Pancreas (tissue), 10 donors: Measurements from ENCODE around the gene RCCD1. TPM values are rescaled to one million over a fixed set of nuclear protein-coding genes. Genes with fewer than 3 reads are reported as not detected.

Experiments
- ATAC-seq, 4 donors: fragments of 200-7000 bp; cut with Tn5 transposase; one replicate each; pipeline versions ENCODE4 v1.8.0 to v1.9.1; 2020; ENCODE audit warnings: mild to moderate bottlenecking in 4 of 4, moderate library complexity in 4 of 4
- DNase-seq, 6 donors: peaks; one replicate each; pipeline ENCODE4 v3.0.0-alpha.2; 2020
- FAIRE-seq: peaks from 2 replicates; lab custom pipeline; 2012; peaks lifted over from hg19 to GRCh38; lab: Jason Lieb, UNC
- H3K27ac ChIP-seq, 4 donors: fragments of 200-600 bp; sonication (generic); 1 replicate in 3 of 4; 2 replicates in 1 of 4; pipeline versions ENCODE4 v1.5.0 to v1.8.0; 2020
- H3K27me3 ChIP-seq, 4 donors: fragments of 200-600 bp; one replicate each; pipeline ENCODE4 v1.8.0; 2021
- H3K36me3 ChIP-seq, 3 donors: fragments of 200-600 bp; sonication (generic) in 1 of 3; one replicate each; pipeline versions ENCODE4 v1.5.0 to v1.8.0; 2020 to 2021
- H3K4me1 ChIP-seq, 3 donors: fragments of 200-600 bp; one replicate each; pipeline ENCODE4 v1.8.0; 2021
- H3K4me3 ChIP-seq, 4 donors: fragments of 200-600 bp; sonication (generic) in 2 of 4; one replicate each; pipeline versions ENCODE4 v1.5.0 to v1.8.0; 2020 to 2021
- H3K9me3 ChIP-seq, 4 donors: fragments of 200-600 bp; one replicate each; pipeline ENCODE4 v1.8.0; 2021
- WGBS, 2 donors: extraction: QIAGEN DNeasy Blood & Tissue Kit; methylation state at CpG; one replicate each; pipeline ENCODE4 v1.1.7; 2013; 5-methylcytosine and 5-hydroxymethylcytosine counted together
- intact Hi-C, 3 donors: fragments of 100-400 bp; cut with DNase I; formaldehyde crosslinking; loops; one replicate each; pipeline versions ENCODE4 v1.11.1 to v1.14.2; 2022
- polyA plus RNA-seq, 2 donors: library from polyadenylated mRNA; stranded (reverse); fragments of 200-250 nt; gene quantifications; one replicate each; pipeline ENCODE4 v1.2.3, GENCODE V29; 2013
- total RNA-seq, 6 donors: library from RNA; stranded (reverse); fragmentation: NEBNext Ultra II Directional in 4 of 6; extraction: Animal tissue kit (Norgen Biotek cat#: 25700) in 4 of 6; gene quantifications; one replicate each; pipeline versions ENCODE4 v1.2.1 to v1.2.4, GENCODE V29; 2021 to 2023
- TF ChIP-seq, protein P1 (sequence below), 4 donors: fragments of 200-600 bp; sonication (generic) in 3 of 4; IDR thresholded peaks; one replicate each; pipeline versions ENCODE4 v1.5.0 to v1.8.0; 2021; ENCODE audit warnings: antibody characterized with exemption in 4 of 4
- donor health status: healthy with polysubstance abuse.
- donor health status: DM: no; HTN: no; CAD: no; lungs with moderate emphysema.
- donor health status: DM: no; HTN: no; CAD: no.
- donor health status: control.
- donor health status: control.
- donor health status: Bipolar disorder and iron deficiency.
- donor health status: DM: yes; HTN: yes; CAD: no.
- donor health status: DM: no; HTN: no; CAD: no.
- donor health status: DM: no; HTN: no; CAD: no.
- donor health status: DM: yes; HTN: yes; CAD: no.

Gene RCCD1
- total and polyA plus RNA-seq, 8 donors, result 6.6 to 12.2 (median 8.5) TPM

DNA sequence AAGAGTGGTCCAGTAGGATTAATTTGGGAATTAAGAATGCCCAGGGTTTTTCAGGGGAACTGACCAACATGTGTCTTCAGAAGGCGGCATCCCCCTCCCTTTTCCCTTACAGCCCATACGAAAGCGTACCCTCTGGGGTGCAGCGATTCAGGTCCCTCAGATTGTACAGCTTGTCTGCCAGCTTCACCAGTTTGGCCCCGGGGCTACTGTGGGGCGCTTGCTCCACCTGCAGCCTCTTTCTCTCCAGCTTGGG lies 23.2 kb upstream of the RCCD1 start:
- Histone ChIP-seq H3K4me1 (peaks cover 0 to 30% (median 14%) of the 10 kb centered on the region in 3 donors), H3K9me3 (no peaks in the 10 kb centered on the region), H3K36me3 (no peaks in the 10 kb centered on the region), H3K27ac (peak overlapping the region; percentile 91 to 96 (median 92)), H3K4me3 (peak overlapping the region; percentile 72 to 84 (median 80)), H3K27me3 (no peaks in the 10 kb centered on the region)
- TF ChIP-seq, protein P1, sequence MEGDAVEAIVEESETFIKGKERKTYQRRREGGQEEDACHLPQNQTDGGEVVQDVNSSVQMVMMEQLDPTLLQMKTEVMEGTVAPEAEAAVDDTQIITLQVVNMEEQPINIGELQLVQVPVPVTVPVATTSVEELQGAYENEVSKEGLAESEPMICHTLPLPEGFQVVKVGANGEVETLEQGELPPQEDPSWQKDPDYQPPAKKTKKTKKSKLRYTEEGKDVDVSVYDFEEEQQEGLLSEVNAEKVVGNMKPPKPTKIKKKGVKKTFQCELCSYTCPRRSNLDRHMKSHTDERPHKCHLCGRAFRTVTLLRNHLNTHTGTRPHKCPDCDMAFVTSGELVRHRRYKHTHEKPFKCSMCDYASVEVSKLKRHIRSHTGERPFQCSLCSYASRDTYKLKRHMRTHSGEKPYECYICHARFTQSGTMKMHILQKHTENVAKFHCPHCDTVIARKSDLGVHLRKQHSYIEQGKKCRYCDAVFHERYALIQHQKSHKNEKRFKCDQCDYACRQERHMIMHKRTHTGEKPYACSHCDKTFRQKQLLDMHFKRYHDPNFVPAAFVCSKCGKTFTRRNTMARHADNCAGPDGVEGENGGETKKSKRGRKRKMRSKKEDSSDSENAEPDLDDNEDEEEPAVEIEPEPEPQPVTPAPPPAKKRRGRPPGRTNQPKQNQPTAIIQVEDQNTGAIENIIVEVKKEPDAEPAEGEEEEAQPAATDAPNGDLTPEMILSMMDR (IDR thresholded peaks at IDR 0.05), result no peak
- 7 to 10% methylated on average over 6 of the region's 6 CpGs for WGBS, 2 donors
- no peak for DNase-seq
- ATAC-seq, result no peak
- FAIRE-seq, result no peak
- intact Hi-C loops, result no loop called here

DNA sequence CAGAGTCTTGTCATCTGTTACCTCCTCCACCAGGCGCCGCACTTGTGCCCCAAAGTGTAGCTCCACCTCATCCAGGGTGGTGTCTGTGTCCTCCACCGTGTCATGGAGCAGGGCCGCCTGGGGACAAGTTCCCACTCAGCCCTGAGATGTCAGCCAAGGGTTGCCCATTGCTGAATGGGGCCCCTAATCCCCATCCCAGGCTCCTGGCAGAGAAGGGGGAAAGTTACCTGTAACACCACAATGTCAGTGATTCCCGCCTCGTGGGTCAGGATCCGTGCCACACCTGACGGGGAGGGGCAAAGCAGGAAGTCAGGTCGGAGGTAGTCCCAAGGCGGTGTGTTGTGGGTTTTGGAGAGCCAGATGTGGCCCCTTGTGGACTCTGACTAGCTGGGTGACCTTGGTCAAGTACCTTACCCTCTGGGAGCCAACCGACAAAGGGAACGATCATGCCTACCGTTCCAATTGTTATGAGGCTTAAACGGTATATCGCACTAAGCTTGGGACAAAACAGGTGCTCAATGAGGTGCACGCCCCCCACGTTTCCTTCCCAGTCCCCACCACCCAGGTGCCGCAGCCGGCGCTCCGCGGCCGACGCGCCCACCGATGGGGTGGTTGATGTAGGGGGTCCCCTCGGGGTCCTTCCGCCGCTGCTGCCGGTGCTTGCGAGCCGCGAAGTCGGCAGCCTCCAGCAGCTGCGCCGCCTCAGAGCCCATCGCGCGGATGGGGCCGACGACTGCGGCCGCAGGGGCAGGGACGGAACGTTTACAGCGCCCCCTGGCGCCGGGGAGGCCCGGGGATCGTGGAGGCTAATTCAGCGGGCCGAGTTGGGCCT lies 22.6 kb upstream of the RCCD1 start, which contains the start of gene HDDC3:
TSS of gene HDDC3 (minus strand) at position 722 of the 832 bp plus-strand sequence. CDS start at position 713, 9 bp downstream.
- Histone ChIP-seq H3K4me3 (peak within 1 kb of the TSS; percentile 72 to 84 (median 80)), H3K4me1 (peaks cover 0 to 32% (median 14%) of the 10 kb centered on the region in 3 donors), H3K9me3 (no peaks in the 10 kb centered on the region), H3K36me3 (no peaks in the 10 kb centered on the region), H3K27ac (peak within 1 kb of the TSS; percentile 91 to 96 (median 92)), H3K27me3 (no peaks in the 10 kb centered on the region)
- FAIRE-seq, result no peak
- TF ChIP-seq, protein P1 (IDR thresholded peaks at IDR 0.05), result peak; percentile 94 to 97 (median 96)
- peak; percentile 87 to 99 (median 92) for DNase-seq
- WGBS, 2 donors, result 0 to 1% methylated on average over 43 to 52 of the region's 52 CpGs
- peak; percentile 65 to 71 (median 68) for ATAC-seq
- intact Hi-C loops, result no loop called here

DNA sequence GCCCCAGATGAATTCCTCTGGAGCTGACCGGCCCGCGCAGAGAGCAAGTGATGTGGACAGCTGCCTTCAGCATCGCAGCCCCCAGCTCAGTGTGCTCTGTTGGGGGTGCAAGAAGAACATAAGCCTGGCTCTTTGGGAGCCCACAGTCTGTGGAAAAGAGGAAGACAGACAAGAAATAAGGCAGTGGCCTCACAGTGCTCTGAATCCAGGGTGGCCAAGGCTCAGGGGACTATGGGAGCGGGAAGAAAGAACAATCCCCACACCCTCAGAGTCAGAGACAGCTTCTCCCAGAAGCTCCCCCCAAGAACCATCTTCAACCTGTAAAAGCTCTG lies 22.1 kb upstream of the RCCD1 start:
- DNase-seq (no peak), ATAC-seq (no peak), FAIRE-seq (no peak)
- TF ChIP-seq, protein P1 (IDR thresholded peaks at IDR 0.05), result no peak
- peaks cover 0 to 4% (median 0%) of the 10 kb centered on the region in 3 donors for H3K36me3 ChIP-seq
- H3K9me3 ChIP-seq, result no peaks in the 10 kb centered on the region
- H3K4me3 ChIP-seq, result peak overlapping the region in 3 of 4 donors; percentile 72 to 84 (median 76)
- H3K27ac ChIP-seq, result peak overlapping the region in 3 of 4 donors; percentile 92 to 96 (median 93)
- no peaks in the 10 kb centered on the region for H3K27me3 ChIP-seq
- intact Hi-C loops, result no loop called here
- whole genome bisulfite sequencing, 2 donors, result 16 to 19% methylated on average over 5 of the region's 5 CpGs
- peaks cover 0 to 32% (median 14%) of the 10 kb centered on the region in 3 donors for H3K4me1 ChIP-seq

DNA sequence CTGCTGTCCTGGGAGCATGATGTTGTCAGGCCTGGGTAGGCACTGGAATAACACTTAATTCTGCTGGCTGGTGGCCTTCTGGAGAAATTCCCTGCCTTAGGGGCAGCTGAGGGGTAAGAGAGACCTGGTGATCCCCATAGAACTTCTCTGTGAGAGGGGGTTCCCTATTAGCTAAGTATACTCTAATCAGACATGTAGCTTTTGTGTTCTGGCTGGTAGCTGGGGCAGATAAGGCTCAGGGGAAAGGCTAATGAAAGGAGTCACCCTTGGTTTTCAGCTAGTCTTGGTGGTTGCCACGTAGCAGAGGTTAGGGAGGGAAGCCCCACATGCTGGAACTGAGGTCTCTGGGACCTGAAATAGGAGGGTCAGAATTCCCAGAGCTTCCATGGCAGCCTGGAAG lies 21.4 kb upstream of the RCCD1 start:
- FAIRE-seq (no peak), DNase-seq (peak in 1 of 6 donors; percentile 7), ATAC-seq (no peak)
- H3K4me3 ChIP-seq, result no peak overlapping the region
- H3K4me1 ChIP-seq, result peaks cover 0 to 32% (median 14%) of the 10 kb centered on the region in 3 donors
- TF ChIP-seq, protein P1 (IDR thresholded peaks at IDR 0.05), result no peak
- peaks cover 0 to 8% (median 2%) of the 10 kb centered on the region in 3 donors for H3K36me3 ChIP-seq
- no peak overlapping the region for H3K27ac ChIP-seq
- no peaks in the 10 kb centered on the region for H3K9me3 ChIP-seq
- H3K27me3 ChIP-seq, result no peaks in the 10 kb centered on the region
- 52 to 67% methylated on average over 1 of the region's 1 CpG for WGBS, 2 donors
- intact Hi-C loops, result no loop called here
